Measurements from ENCODE around the gene FAM227A. TPM values are rescaled to one million over a fixed set of nuclear protein-coding genes. Genes with fewer than 3 reads are reported as not detected.

The FAM227A gene
- total and polyA plus RNA-seq, 2 of the 13 experiments (the other 11 are each of a cell fraction or from before 2014, with no cell fraction given): 1.0 to 1.5 TPM

- in situ Hi-C loops (cut with HindIII; ENCODE audit: extremely low pct_ligation_motif_present, low pct_unique_long_range_greater_than_20kb): no loop called here
- ChIA-PET CTCF (ENCODE audit: low intra/inter-chr PET ratio, low total read pairs) (no interaction called here), POLR2A (interaction anchor here (0.6 to 5.8 kb wide), 6 partner anchors 8 to 62 kb away, joined by 3 to 51 read pairs (median 4); partner anchors contain the start of gene TOMM22)
- WGBS (ENCODE audit: low lambda C conversion rate): 1% methylated on average over 10 of the region's 10 CpGs
- ATAC-seq (no peak), DNase-seq (ENCODE audit: low spot score) (peak; percentile 44), FAIRE-seq (peak; percentile 34)
- Histone ChIP-seq H3K79me2 (ENCODE audit: insufficient read depth, low read length) (peaks cover 45% of the 10 kb centered on the region), H3K27ac (ENCODE audit: extremely low read length, insufficient read depth, low read length) (peak overlapping the region; percentile 81), H3K27me3 (ENCODE audit: control insufficient read depth in 1 of 2, insufficient read depth in 2 of 2, low read length in 2 of 2) (no peaks in the 10 kb centered on the region; a peak in 1 of 5 replicates), H3K36me3 (replicated peaks in 1 of 2; ENCODE audit: control insufficient read depth in 1 of 2, insufficient read depth in 2 of 2, low read length in 2 of 2) (peaks cover 2 to 6% of the 10 kb centered on the region in 2 experiments; a peak in 4 of 5 replicates), H3K4me2 (ENCODE audit: low read depth, low read length) (peak overlapping the region; percentile 83), H3K9me3 (ENCODE audit: low read length) (no peaks in the 10 kb centered on the region), H4K20me1 (ENCODE audit: insufficient read depth, low read length) (peaks cover 28% of the 10 kb centered on the region), H3K9ac (ENCODE audit: insufficient read depth, low read depth, low read length) (peak overlapping the region; percentile 76), H2AFZ (ENCODE audit: low read length) (no peak overlapping the region), H3K4me1 (ENCODE audit: insufficient read depth, low read length) (peaks cover 49% of the 10 kb centered on the region), H3K4me3 (replicated peaks in 1 of 3; ENCODE audit: insufficient read depth in 1 of 3, low read depth in 2 of 3, low read length in 3 of 3) (peak overlapping the region; percentile 59 to 64 (median 62))
- intact Hi-C loops (cut with micrococcal nuclease; ENCODE audit: unreplicated experiment): no loop called here
- no TSS peak for BruUV-seq (replicated peaks)
- TF ChIP-seq MAFK (conservative IDR thresholded peaks at IDR 0.05 in 1 of 2, IDR thresholded peaks at IDR 0.05 in 1 of 2; ENCODE audit: low read length in 2 of 2): peak in 1 of 2 experiments; percentile 86; a peak in 2 of 4 replicates
- no peak for TF ChIP-seq POLR2AphosphoS2 (IDR thresholded peaks at IDR 0.05; ENCODE audit: low read depth, low read length)
- no peak for TF ChIP-seq RELA (CRISPR knock-in tag; IDR thresholded peaks at IDR 0.05)
- no peak for TF ChIP-seq KMT2B (CRISPR knock-in tag; IDR thresholded peaks at IDR 0.05)
- TF ChIP-seq ATF7 (IDR thresholded peaks at IDR 0.05): no peak
- no peak for TF ChIP-seq ATF7 (CRISPR knock-in tag; IDR thresholded peaks at IDR 0.05)
- TF ChIP-seq SRSF1 (optimal IDR thresholded peaks at IDR 0.05; ENCODE audit: low read depth, low read length): no peak
- TF ChIP-seq PHF5A (CRISPR knock-in tag; IDR thresholded peaks at IDR 0.05; ENCODE audit: low read depth, unreplicated experiment): peak; percentile 17
- TF ChIP-seq ZNF646 (CRISPR knock-in tag; IDR thresholded peaks at IDR 0.05): no peak
- TF ChIP-seq TFAP4 (IDR thresholded peaks at IDR 0.05; ENCODE audit: borderline replicate concordance, low read depth): peak; percentile 84
- TF ChIP-seq ZNF354B (CRISPR knock-in tag; IDR thresholded peaks at IDR 0.05): no peak
- no peak for TF ChIP-seq SNAI1 (CRISPR knock-in tag; IDR thresholded peaks at IDR 0.05; ENCODE audit: borderline replicate concordance)
- no peak for TF ChIP-seq MIXL1 (CRISPR knock-in tag; IDR thresholded peaks at IDR 0.05)
- 0 out of 2 replicates have a peak, but pooled peaks have one; percentile 50 for TF ChIP-seq DMAP1 (CRISPR knock-in tag; IDR thresholded peaks at IDR 0.05)
- TF ChIP-seq KLF15 (CRISPR knock-in tag; IDR thresholded peaks at IDR 0.05; ENCODE audit: borderline replicate concordance): no peak
- TF ChIP-seq EED (CRISPR knock-in tag; IDR thresholded peaks at IDR 0.05): no peak
- TF ChIP-seq MBNL3 (CRISPR knock-in tag; conservative IDR thresholded peaks at IDR 0.05): no peak
- TF ChIP-seq SMAD3 (CRISPR knock-in tag; IDR thresholded peaks at IDR 0.05): 0 out of 2 replicates have a peak, but pooled peaks have one; percentile 59
- TF ChIP-seq CHD2 (IDR thresholded peaks at IDR 0.05; ENCODE audit: low read depth, low read length): no peak
- no peak for TF ChIP-seq ZNF484 (CRISPR knock-in tag; IDR thresholded peaks at IDR 0.05; ENCODE audit: borderline replicate concordance, low read depth)
These were observed 48.6 kb upstream of the FAM227A start for GRCh38 chr22:38704654-38705234.

Measured in HepG2 (cell line).